ENCODE measurements around the gene HES4.

HES4 gene

GRCh38 chr1:999725-1000356, at the start of gene HES4:
Gene HES4 (minus strand): TSS chr1:1000097. CDS start chr1:999973, 124 bp downstream.
- peak; percentile 36 for DNase-seq (ENCODE audit: low spot score)

- DNase-seq (ENCODE audit: low spot score) = no peak
Observed at GRCh38 chr1:1048765-1049164, 48.9 kb upstream of the HES4 start.

- DNase-seq (ENCODE audit: low spot score) = no peak
Observed at GRCh38 chr1:1047963-1048362, 48.1 kb upstream of the HES4 start.

GRCh38 chr1:1047407-1047806, 47.5 kb upstream of the HES4 start:
- DNase-seq (ENCODE audit: low spot score) = no peak

GRCh38 chr1:1046767-1047166, 46.9 kb upstream of the HES4 start:
- DNase-seq (ENCODE audit: low spot score) = no peak

- DNase-seq (ENCODE audit: low spot score) = no peak
Observed at GRCh38 chr1:1046243-1046642, 46.3 kb upstream of the HES4 start.

GRCh38 chr1:1045129-1045528, 45.2 kb upstream of the HES4 start:
- no peak for DNase-seq (ENCODE audit: low spot score)

- DNase-seq (ENCODE audit: low spot score) = no peak
Observed at GRCh38 chr1:1044455-1045078, 44.7 kb upstream of the HES4 start.

- no peak for DNase-seq (ENCODE audit: low spot score)
Observed at GRCh38 chr1:1043921-1044320, 44.0 kb upstream of the HES4 start.

- no peak for DNase-seq (ENCODE audit: low spot score)
Observed at GRCh38 chr1:1043411-1043810, 43.5 kb upstream of the HES4 start.

GRCh38 chr1:1042835-1043234, 42.9 kb upstream of the HES4 start:
- DNase-seq (ENCODE audit: low spot score) = no peak

- DNase-seq (ENCODE audit: low spot score) = no peak
Observed at GRCh38 chr1:1041873-1042272, 42.0 kb upstream of the HES4 start.

GRCh38 chr1:1041092-1041523, 41.2 kb upstream of the HES4 start:
- no peak for DNase-seq (ENCODE audit: low spot score)

- no peak for DNase-seq (ENCODE audit: low spot score)
Observed at GRCh38 chr1:1040004-1040991, 40.4 kb upstream of the HES4 start.

- no peak for DNase-seq (ENCODE audit: low spot score)
Observed at GRCh38 chr1:1039145-1039910, 39.4 kb upstream of the HES4 start.

- DNase-seq (ENCODE audit: low spot score) = no peak
Observed at GRCh38 chr1:1038694-1039093, 38.8 kb upstream of the HES4 start.

- DNase-seq (ENCODE audit: low spot score) = no peak
Observed at GRCh38 chr1:1037366-1038327, 37.8 kb upstream of the HES4 start.

- no peak for DNase-seq (ENCODE audit: low spot score)
Observed at GRCh38 chr1:1035291-1035943, 35.5 kb upstream of the HES4 start.

GRCh38 chr1:1034439-1034781, 34.5 kb upstream of the HES4 start:
- no peak for DNase-seq (ENCODE audit: low spot score)

GRCh38 chr1:1033731-1034438, 34.0 kb upstream of the HES4 start:
- no peak for DNase-seq (ENCODE audit: low spot score)

Data from pons (tissue), 1 donor.